ENCODE data around the gene DPYSL5.

DNA sequence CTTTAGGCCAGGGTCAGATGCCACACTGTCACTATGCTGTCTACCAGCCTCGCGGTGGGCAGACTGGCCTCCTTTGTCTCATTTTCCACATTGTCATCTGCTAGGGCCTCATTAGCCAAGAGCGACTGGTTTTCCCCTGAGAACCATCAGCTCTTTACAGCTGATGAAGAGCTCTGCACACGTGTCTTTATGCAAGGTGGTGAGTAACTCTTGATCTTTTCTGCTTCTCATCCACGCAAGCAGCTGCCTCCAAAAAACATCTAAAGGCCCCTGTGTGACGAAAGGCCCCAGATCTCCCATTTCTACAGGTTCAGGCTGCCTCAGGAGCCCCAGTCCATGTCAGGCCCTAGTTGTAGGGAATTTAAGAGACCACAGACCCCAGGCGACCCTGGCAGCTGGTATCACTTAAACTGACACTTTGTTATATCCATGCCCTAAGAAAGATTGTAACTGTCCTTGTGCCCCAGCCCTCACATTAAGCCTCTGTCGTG lies 52.9 kb downstream of the DPYSL5 start:
- TF ChIP-seq ZBTB33 (IDR thresholded peaks at IDR 0.05) (no peak), JUND (IDR thresholded peaks at IDR 0.05) (no peak), HNF4G (IDR thresholded peaks at IDR 0.05) (no peak), MAX (IDR thresholded peaks at IDR 0.05) (no peak), GABPA (IDR thresholded peaks at IDR 0.05 in 1 of 2, conservative IDR thresholded peaks at IDR 0.05 in 1 of 2) (no peak), REST (IDR thresholded peaks at IDR 0.05) (no peak), RAD21 (IDR thresholded peaks at IDR 0.05) (no peak), FOXA2 (IDR thresholded peaks at IDR 0.05) (no peak), RXRA (IDR thresholded peaks at IDR 0.05) (no peak), TAF1 (conservative IDR thresholded peaks at IDR 0.05) (no peak), ATF3 (IDR thresholded peaks at IDR 0.05) (no peak), YY1 (IDR thresholded peaks at IDR 0.05) (no peak), SP1 (IDR thresholded peaks at IDR 0.05) (no peak)
- TF ChIP-seq, protein P1, sequence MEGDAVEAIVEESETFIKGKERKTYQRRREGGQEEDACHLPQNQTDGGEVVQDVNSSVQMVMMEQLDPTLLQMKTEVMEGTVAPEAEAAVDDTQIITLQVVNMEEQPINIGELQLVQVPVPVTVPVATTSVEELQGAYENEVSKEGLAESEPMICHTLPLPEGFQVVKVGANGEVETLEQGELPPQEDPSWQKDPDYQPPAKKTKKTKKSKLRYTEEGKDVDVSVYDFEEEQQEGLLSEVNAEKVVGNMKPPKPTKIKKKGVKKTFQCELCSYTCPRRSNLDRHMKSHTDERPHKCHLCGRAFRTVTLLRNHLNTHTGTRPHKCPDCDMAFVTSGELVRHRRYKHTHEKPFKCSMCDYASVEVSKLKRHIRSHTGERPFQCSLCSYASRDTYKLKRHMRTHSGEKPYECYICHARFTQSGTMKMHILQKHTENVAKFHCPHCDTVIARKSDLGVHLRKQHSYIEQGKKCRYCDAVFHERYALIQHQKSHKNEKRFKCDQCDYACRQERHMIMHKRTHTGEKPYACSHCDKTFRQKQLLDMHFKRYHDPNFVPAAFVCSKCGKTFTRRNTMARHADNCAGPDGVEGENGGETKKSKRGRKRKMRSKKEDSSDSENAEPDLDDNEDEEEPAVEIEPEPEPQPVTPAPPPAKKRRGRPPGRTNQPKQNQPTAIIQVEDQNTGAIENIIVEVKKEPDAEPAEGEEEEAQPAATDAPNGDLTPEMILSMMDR (IDR thresholded peaks at IDR 0.05; ENCODE audit: low read depth, low read length, missing input control), result no peak

Data from liver (tissue), 3 donors.